Measurements from ENCODE around the gene ACBD7.

ACBD7 gene

DNA sequence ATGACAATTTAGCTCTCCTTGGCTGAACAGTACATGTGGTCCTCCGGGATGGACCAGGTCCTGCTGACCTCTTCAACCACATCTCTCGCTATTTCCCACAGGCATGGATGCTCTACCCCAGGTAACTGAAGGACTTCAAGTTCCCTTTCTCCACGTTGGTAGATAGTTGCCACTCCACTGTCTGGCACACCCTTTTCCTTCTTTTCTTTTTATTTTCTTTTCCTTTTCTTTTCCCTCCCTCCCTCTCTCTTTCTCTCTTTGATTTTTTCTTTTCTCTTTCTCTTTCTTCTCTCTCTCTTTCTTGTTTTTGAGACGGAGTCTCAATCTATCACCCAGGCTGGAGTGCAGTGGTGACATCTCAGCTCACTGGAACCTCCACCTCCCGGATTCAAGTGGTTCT is 2.8 kb upstream of the ACBD7 start:
- DNase-seq (ENCODE audit: low read depth, low spot score), result no peak

DNA sequence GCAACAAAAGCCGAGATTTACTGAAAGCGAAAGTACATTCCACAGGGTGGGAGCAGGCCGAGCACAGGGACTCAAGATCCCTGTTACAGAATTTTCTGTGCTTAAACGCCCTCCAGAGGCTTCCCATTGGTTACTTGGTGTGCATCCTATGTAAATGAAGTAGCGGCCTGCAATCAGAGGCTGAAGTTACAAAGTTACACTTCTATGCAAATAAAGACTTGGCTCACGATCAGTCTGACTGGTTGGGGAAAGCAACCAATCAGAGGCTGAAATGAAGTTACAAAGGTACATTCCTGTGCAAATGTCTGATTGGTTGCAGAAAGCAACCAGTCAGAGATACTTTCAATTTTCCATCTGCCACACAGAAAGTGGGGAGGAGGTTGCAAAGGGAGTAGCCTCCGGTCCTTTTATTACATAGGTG is 4.1 kb downstream of the ACBD7 start:
- DNase-seq (ENCODE audit: low read depth, low spot score), result peak; percentile 86

DNA sequence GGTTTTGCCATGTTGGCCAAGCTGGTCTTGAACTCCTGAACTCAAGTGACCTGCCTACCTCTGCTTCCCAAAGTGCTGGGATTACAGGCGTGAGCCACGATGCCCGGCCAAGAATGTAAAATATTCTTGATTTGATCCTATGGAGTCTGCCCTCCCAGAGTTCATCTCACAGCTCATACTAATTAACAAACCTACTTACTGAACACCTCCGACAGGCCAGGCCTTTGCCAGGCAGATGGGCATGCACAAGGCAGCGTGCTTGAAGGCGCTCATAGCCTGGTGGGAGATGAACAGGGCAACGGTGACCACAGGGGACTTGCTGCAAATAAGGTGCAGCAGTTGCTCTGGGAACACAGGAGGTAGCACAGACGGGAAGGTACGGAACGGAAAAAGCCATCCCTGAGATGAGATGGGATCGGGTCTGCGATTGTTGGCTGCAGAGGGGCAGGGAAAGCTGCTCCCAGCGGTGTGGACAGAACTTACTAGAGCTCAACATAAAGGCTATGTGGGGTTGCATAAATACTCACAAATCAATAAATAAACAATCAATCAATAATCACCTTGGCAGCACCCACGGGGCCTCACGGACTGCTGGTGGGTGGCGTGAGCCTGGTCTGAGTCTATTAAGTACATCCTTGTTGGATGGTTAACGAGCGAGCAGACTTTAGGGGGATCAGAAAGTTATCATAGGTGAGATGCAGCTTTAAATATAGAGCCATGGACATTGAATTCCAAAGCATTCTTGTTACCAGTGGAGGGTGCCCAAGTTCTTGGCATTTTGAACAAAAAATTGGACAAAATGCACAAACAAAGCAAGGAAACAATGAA is 4.7 kb downstream of the ACBD7 start:
- DNase-seq (ENCODE audit: low read depth, low spot score), result no peak

DNA sequence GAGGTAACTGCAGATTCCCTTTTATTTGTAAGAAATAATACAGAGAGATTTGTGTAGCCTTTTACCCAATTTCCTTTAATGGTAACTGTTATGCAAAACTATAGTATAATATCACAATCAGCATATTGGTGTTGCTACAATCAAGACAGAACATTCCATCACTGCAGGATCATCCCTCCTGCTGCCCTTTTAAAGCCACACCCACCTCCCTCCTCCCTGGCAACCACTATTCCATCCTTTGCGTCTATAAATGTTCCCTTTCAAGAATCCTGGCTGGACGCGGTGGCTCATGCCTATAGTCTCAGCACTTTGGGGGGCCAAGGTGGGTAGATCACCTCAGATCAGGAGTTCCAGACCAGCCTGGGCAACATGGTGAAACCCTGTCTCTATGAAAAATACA is 13.2 kb downstream of the ACBD7 start:
- DNase-seq (ENCODE audit: low read depth, low spot score), result no peak

DNA sequence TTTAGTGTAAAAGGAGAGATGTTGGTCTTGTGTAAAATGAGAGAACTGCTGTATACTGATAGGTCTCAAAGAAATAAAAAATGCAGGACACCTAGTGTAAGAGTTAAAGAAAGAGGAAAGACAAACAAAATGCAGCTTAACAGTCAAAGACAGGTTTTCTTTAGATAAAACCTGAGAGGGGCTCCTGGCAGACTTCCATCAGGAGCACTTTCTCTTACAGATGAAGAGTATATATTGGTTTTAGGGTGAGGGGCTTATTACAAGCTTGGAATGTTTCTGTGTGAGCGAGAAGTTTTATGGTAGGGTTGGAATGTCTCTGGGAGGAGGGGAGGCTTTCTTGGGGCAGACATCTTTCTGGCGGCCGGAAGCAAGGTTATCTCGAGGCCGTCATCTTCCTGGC is 16.2 kb downstream of the ACBD7 start:
- no peak for DNase-seq (ENCODE audit: low read depth, low spot score)

DNA sequence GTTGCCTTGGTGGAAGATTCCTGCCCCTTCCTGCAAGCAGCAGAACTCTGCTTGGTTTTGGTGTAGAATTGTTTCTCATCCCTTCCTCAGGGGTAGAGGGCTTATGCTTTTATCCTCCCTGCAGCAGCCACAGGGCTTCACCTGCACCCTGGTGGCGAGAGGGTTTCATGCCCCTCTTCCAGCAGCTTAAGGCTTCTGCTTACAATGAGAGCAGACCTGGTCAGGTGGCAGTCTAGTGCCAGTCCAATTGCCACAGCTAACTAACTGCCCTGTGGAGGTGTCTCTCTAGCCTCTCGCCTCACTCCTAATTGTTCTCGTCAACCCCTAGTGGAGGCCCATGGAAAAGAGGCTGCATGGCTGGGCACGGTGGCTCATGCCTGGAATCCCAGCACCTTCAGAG is 19.3 kb downstream of the ACBD7 start:
- no peak for DNase-seq (ENCODE audit: low read depth, low spot score)

DNA sequence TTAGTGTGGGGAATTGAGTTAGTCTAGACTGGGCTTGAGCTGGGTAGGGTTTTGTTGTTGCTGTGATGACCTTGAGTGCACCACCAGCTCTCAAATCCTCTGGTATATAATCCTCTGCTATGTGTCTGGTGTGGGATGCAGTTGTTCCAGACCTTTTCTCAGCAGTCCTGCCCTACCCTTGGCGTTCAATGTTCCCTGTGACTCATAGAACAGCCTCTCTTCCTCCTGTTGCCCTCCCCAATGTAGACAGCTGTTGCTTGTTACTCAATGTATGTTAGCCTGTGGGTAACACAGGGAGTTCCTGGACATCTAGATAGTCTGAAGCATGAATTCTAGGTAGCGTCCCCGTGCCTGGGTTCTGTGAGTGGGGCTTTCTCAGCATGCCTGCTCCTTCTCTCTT is 19.8 kb downstream of the ACBD7 start:
- no peak for DNase-seq (ENCODE audit: low read depth, low spot score)

DNA sequence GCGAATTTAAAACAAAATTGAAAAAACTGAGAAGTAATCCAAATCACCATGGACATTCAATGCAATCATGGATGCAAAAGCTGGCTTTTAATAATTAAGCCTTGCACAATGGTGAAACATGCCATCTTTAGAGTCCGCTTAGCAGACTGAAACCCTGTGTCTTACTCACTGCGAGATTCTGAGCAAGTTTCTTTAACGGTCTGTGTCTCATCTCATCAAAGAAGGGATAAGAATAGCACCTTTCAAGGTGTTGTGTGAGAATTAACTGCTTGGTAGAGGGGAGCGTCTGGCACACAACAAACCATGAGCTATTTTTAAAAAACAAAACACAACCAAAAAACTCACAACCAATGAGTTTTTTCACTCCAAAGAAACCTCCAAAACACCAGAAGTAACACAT is 21.4 kb downstream of the ACBD7 start:
- no peak for DNase-seq (ENCODE audit: low read depth, low spot score)

DNA sequence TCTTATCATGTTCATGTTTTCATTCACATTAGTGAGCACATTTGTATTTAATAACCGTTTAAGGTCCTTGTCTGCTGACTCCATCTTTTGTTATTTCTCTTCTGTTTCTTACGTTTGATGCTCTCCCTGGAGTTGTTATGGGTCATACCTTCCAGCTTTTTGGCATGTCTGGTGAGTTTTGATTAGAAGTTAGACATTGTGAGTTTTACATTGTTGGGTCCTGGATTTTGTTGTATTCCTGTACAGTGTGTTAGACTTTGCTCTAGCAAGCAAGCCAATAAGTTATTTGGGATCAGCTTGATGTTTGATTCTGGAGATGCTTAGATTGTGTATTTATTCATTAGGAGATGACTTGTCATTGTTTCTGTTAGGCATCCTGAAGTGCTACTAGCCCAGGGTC is 27.9 kb downstream of the ACBD7 start:
- no peak for DNase-seq (ENCODE audit: low read depth, low spot score)

DNA sequence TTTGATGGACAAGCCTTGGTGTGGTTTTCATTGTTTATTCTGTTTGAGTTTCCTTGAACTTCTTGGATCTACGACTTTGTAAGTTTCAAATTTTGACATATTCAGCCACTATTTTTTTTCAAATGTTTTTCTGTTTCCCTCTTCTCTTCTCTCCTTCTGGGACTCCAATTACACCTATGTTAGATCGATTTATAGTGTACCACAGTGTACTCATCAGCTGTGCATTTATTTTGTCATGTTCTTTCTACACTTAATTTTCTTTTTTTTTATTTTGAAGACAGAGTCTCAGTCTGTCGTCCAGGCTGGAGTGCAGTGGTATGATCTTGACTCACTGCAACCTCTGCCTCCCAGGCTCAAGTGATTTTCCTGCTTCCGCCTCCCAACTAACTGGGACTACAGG is 28.7 kb downstream of the ACBD7 start:
- DNase-seq (ENCODE audit: low read depth, low spot score), result no peak

DNA sequence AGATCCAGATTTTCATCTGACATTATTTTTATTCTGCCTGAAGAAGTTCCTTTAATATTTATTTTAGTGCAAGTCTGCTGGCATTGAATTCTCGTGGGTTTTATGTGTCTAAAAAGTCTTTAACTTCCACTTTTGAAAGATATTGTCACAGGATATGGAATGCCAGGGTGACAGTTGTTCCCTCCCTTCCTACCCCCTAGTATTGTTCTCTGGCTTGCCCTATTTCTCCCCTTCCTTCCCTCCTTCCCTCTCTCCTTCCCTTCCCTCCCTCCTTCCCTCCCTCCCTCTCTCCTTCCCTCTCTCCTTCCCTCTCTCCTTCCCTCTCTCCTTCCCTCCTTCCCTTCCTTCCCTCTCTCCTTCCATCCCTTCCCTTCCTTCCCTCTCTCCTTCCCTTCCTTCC is 29.9 kb downstream of the ACBD7 start:
- no peak for DNase-seq (ENCODE audit: low read depth, low spot score)

DNA sequence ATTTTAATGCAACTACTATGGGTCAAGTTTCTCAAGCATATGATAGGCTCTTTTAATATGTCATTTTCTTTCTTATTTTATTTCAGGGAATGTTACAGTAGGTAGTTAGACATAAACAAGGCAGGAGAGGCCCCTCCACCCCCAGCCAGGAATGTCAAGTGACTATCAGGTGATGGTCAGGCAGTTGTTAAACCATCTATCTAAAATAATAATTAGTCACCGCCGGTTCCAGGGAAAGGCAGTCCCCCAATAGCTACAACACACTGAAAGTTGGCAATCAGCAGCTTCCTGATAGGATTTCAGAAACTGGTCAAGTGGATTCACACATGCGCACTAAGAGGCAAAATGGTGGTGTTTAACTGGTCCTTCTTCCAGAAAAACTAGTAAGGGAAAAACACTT is 35.5 kb downstream of the ACBD7 start:
- DNase-seq (ENCODE audit: low read depth, low spot score), result no peak

DNA sequence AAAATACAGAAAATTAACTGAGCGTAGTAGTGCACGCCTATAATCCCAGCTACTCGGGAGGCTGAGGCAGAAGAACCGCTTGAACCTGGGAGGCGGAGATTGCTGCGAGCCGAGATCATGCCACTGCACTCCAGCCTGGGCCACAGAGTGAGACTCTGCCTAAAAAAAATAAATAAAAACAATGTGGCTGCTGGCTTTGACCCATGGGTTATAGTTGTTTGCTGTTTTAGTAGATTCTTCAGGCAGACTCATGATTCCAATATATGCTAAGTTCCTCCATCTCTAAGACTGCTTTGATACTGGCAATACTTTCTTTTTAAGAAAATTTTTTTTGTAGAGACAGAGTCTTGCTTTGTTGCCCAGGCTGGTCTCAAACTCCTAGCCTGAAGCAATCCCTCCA is 36.5 kb downstream of the ACBD7 start:
- no peak for DNase-seq (ENCODE audit: low read depth, low spot score)

DNA sequence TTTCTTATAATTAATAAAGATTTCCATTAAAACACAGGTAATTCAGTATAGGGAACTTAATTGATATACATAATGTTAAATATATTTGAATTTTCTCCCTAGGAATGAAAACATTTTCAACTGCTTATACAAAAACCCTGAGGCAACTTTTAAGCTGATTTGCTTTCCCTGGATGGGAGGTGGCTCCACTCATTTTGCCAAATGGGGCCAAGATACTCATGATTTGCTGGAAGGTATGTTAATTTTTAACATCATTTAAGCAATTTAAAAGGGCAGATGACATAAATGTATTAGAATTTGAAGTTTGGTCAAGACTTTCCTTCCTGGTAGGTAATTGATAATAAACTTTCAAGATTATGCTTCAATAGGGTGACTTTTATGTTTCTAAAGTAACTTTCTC is 39.0 kb downstream of the ACBD7 start:
- DNase-seq (ENCODE audit: low read depth, low spot score), result no peak

DNA sequence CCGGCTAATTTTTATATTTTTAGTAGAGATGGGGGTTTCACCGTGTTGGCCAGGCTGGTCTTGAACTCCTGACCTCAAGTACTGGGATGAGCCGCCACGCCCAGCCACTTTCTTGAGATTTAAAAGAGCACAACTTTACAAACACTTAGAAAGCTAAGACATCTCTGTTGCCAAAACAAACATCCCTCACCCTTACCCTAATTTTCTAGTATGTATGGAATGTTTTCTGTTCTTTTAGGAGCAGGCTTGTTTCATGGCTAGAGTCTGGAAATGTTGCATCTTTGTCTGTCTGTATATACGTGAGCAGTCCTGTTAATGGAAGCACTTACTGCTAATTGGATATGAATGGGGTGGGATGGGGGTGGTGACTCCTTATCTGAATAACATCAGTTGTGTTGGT is 42.0 kb downstream of the ACBD7 start:
- peak; percentile 36 for DNase-seq (ENCODE audit: low read depth, low spot score)

DNA sequence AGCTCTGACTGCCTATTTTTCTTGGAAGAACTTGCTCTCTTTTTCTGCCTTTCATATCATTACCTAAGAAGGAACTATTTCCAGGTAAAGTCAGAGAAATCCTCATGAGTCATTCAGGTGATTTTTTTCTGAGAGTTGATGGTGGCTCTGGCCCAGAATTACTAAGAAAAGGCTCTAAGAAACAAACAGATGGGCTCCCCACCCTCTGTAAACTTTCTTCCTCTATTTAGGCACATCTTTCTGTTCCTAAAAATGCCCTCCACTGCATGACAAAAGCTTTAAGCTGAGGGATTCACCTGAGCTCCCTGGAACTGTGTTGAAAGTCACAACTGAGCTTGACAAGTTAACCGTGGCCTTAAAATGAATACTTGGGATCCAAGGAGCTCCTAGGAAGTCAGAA is 43.2 kb downstream of the ACBD7 start:
- no peak for DNase-seq (ENCODE audit: low read depth, low spot score)

DNA sequence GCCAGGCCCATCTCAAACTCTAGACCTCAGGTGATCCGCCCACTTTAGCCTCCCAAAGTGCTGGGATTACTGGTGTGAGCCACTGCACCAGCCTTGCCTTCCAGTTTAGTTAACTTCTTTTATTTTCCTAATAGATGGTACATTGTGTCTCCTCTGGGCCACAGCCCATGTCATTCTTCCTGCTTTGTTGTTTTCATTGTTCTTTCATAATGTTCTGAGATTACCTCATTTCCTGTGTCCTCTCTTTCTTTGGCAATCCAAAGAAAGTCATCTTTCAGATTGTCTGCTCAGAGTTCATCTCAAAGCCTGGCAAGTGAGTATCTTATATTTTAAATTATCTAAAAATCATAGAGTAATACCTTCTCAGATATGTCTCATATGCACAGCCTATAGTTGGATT is 44.9 kb downstream of the ACBD7 start, which contains the start of gene OLAH:
OLAH (plus strand) TSS at position 270 of the 400 bp plus-strand sequence. CDS start 3,346 bp downstream, outside the sequence.
- DNase-seq (ENCODE audit: low read depth, low spot score), result no peak

DNA sequence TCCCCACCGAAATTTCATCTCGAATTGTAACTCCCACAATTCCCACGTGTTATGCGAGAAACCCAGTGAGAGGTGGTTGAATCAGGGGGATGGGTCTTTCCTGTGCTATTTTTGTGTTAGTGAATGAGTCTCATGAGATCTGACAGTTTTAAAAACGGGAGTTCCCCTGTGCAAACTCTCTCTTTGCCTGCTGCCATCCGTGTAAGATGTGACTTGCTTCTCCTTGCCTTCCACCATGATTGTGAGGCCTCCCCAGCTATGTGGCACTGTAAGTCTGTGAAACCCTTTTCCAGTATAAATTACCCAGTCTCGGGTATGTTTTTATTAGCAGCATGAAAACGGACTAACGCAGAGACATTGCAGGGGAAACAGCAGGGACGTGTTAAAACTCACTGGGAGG is 50.2 kb downstream of the ACBD7 start:
- DNase-seq (ENCODE audit: low read depth, low spot score), result no peak

DNA sequence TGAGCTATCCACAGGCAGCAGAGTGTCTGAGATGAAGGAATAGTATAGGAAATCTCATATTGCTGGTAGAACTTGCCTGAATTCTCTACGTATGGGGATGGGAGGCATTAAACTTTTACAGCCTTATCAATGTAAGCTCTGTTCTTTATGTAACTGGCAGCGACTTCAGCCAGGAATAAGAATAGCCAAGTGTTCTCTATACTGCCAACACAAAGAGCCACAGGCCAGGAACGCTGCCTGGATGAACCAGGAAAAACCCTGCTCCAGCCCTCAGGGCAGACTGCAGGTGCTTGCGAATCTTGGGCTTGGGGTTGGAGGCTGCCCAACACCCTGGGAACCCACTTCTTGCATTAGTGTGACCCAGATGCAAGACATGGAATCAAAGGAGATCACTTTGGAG is 50.9 kb downstream of the ACBD7 start:
- no peak for DNase-seq (ENCODE audit: low read depth, low spot score)

DNA sequence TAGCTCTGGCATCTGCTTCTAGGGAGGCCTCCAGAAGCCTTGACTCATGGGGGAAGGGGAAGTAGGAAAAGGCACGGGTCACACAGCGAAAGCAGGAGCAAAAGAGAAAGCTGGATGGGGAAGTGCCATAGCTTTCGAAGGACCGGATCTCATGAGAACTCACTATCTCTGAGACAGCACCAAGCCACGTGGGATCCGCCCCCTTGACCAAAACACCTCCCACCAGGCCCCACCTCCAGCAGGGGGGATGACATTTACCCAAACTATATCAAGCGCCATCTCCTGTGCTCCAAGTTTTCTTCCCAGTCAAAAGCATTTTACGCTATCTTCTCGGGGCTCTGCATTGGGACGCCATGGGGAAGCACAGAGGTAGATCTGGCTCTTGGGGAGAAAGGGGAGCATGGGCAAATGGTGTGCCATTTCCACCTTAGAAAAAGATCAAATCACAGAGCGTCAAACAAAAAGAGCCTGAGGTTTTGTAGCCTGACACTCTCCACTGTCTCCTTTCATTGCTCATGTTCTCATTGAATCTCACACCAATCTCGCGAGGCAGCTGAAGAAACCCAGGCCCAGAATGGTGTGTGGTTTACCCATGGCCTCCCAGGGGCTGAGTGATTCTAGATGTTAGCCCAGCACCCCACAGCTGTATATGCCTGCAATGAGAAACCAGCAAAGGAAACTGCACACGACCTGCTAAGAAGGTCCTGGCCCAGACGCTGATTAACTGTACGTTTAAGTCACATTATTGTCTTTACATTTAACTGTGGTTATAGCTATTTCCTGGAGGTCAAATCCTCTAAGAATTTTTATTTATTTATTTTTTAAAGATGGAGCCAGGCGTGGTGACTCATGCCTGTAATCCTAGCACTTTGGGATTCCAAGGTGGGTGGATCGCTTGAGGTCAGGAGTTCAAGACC is 52.9 kb downstream of the ACBD7 start:
- DNase-seq (ENCODE audit: low read depth, low spot score), result peak; percentile 83

DNA sequence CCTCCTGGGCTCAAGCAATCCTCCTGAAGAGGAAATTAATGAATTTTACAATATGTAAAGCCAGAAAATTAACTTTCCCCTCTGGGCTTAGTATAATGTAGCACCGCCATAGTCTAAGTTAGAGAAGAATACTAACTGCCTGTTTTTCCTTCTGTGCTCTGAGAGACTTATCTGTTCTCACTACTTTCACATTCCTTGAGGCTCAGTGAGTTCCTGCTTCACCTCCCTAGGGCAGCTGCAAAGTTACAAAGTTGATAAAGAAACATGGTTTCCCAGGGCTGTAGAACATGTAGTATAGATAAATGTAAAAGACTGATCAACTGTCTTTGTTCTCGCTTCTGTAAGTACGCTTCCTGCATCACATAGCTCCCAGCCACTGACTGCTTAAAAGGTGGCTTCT is 60.8 kb downstream of the ACBD7 start:
- DNase-seq (ENCODE audit: low read depth, low spot score), result no peak

Measured in brain pericyte (primary cell).